GM12891 (cell line): ENCODE results near the gene KRTAP19-5.

ENCODE experiments used
- DNase-seq: peaks from one replicate; pipeline ENCODE4 v3.0.0; 2011; ENCODE audit warnings: low spot score; ENCODE audit not compliant: insufficient read length
- FAIRE-seq: peaks from 2 replicates; lab custom pipeline; 2011; peaks lifted over from hg19 to GRCh38; lab: Jason Lieb, UNC
- PAX5 ChIP-seq: IDR thresholded peaks from 2 replicates; pipeline ENCODE4 v1.6.1; 2011; ENCODE audit warnings: low read length, moderate library complexity, mild to moderate bottlenecking; ENCODE audit not compliant: insufficient read depth, severe bottlenecking
- POLR2A ChIP-seq: IDR thresholded peaks from 2 replicates; pipeline ENCODE4 v1.6.1; 2011; ENCODE audit warnings: low read depth, low read length, control low read depth
- POLR2AphosphoS5 ChIP-seq: IDR thresholded peaks from 2 replicates; pipeline ENCODE4 v1.6.1; 2011; ENCODE audit warnings: low read depth, low read length, control low read depth
- POU2F2 ChIP-seq: IDR thresholded peaks from 2 replicates; pipeline ENCODE4 v1.6.1; 2011; ENCODE audit warnings: low read depth, mild to moderate bottlenecking, control low read depth, low read length, moderate library complexity
- SPI1 ChIP-seq: IDR thresholded peaks from 2 replicates; pipeline ENCODE4 v1.6.1; 2011; ENCODE audit warnings: low read depth, low read length, control low read depth
- TAF1 ChIP-seq: IDR thresholded peaks from 2 replicates; pipeline ENCODE4 v1.6.1; 2011; ENCODE audit warnings: low read depth, low read length, control low read depth

KRTAP19-5 gene

GRCh38 chr21:30480145-30480544 lies 21.8 kb downstream of the KRTAP19-5 start, which contains the start of gene KRTAP19-1:
Gene KRTAP19-1 (minus strand): TSS chr21:30480367. CDS start chr21:30480317, 50 bp downstream.
- DNase-seq (no peak), FAIRE-seq (no peak)
- TF ChIP-seq SPI1: no peak

- no peak for TF ChIP-seq POLR2A
- TF ChIP-seq POU2F2: no peak
- TF ChIP-seq TAF1: no peak
- TF ChIP-seq SPI1: no peak
- no peak for TF ChIP-seq POLR2AphosphoS5
- TF ChIP-seq PAX5: no peak
- FAIRE-seq: no peak
- no peak for DNase-seq
These were observed 22.7 kb downstream of the KRTAP19-5 start for GRCh38 chr21:30479259-30479658.

- FAIRE-seq: no peak
- no peak for DNase-seq
- TF ChIP-seq POLR2AphosphoS5: no peak
These were observed 23.9 kb downstream of the KRTAP19-5 start for GRCh38 chr21:30478004-30478403.

DNA sequence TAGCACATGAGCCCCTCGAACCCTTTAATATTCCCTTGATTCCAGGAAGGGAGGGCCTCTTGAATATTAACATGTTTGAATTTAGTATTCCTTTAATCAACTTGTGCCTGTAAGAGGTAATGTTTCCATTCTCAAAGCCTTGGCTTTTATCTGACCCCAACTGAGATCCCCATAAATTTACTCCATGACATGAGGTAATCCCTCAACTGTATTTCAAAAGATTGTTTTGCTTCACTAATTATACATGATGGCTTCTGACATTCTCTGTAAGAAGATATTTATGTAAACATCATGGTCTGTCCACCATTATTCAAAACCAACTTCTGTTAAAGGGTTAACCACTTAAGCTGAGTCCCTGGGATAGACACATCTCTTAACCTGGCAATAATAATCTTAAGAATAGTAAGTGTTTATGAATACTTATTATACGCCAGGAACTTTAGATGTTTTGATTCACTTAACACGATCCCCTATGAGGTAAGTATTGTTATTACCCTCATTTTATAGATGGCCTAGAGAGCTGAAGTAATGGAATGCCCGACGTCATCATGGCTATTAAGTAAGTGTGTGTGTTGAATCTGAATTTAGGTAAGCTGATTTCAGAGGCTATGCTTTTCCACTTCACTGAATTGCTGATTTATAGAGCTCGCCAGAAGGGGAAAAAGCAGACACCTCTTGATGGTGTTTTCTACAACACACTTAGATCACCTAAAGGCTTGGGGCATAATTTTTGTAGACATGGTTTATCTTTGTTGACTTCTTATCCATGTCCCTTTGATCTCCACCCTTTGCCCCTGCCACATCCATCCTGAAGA lies 32.8 kb downstream of the KRTAP19-5 start:
- TF ChIP-seq POLR2A (no peak), SPI1 (no peak), PAX5 (no peak), POU2F2 (no peak), TAF1 (no peak), POLR2AphosphoS5 (no peak)
- FAIRE-seq (no peak), DNase-seq (no peak)

DNA sequence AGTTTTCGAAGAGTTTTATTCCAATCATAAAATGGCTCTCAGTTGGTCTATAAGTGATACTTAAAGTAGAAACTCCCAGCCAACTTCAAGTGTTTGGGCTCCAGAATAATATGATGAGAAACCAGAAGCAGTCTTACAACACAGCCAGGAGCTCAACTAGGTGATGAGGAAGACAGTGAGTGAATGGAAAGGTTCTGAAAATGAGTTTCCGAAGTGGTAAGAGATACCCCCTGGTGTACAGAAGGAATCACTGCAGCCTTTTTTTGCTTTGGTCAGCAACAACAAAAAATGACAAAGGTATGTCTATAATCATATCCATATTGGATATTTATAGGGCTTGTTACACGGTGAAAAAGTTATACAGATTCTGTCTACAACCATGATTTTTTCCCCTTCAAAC lies 38.2 kb downstream of the KRTAP19-5 start:
- peak; percentile 5 for DNase-seq
- TF ChIP-seq SPI1 (no peak), POU2F2 (no peak), PAX5 (no peak), TAF1 (no peak), POLR2AphosphoS5 (no peak), POLR2A (no peak)
- peak; percentile 33 for FAIRE-seq
